GM12892 (cell line): ENCODE data around the gene PAMR1.

ENCODE experiments used
- POLR2A ChIP-seq: IDR thresholded peaks from 2 replicates; pipeline ENCODE4 v1.6.1; 2011; ENCODE audit warnings: low read depth, low read length, control low read depth
- POLR2AphosphoS5 ChIP-seq: IDR thresholded peaks from 2 replicates; pipeline ENCODE4 v1.6.1; 2011; ENCODE audit warnings: low read depth, low read length, control low read depth
- TAF1 ChIP-seq: IDR thresholded peaks from 2 replicates; pipeline ENCODE4 v1.6.1; 2011; ENCODE audit warnings: low read depth, mild to moderate bottlenecking, control low read depth, low read length, borderline replicate concordance

DNA sequence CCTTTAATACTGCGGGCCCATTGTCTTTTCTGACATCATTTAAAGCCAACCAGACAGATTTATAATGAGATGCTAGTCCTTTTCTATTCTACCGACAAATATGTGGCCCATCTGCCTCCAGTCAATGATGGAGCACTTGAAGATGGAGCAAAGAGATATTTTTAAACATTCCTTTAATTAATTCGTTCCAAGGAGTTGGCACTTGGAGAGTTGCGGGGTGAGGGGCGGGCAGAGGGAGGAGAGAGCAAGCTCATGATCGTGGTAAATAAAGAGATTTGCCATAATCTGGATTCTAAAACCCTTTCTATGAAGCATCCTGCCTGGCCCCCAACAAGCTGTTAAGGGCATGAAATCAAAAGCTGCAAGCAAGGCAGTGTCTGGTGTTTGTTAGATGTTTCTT, 111.1 kb downstream of the PAMR1 start:
- no peak for TF ChIP-seq POLR2A
- TF ChIP-seq POLR2AphosphoS5, result no peak
- no peak for TF ChIP-seq TAF1
